Prostate gland (tissue), 2 donors: ENCODE results near the gene NR1D2. TPM values are rescaled to one million over a fixed set of nuclear protein-coding genes. Genes with fewer than 3 reads are reported as not detected.
"Not testable (repeated sequence)": the region's sequence is repeated elsewhere in the genome, so short reads cannot be mapped to it uniquely, and the experiment has no call there.

ENCODE experiments used
- DNase-seq: peaks from one replicate; pipeline ENCODE4 v3.0.0-alpha.2; 2019; ENCODE audit warnings: low spot score
- H3K27ac ChIP-seq, 2 donors: fragments of 200-600 bp; sonication (generic); 2 replicates each; pipeline ENCODE4 v1.5.1; 2017 to 2019
- H3K27me3 ChIP-seq: fragments of 200-600 bp; sonication (generic); replicated peaks from 2 replicates; pipeline ENCODE4 v1.5.1; 2019; ENCODE audit not compliant: insufficient read depth
- H3K36me3 ChIP-seq, 2 donors: fragments of 200-600 bp; sonication (generic); 1 replicate in 1 of 2; 2 replicates in 1 of 2; pipeline versions ENCODE4 v1.5.1 to v1.8.1; 2017 to 2019
- H3K4me1 ChIP-seq: fragments of 200-600 bp; sonication (generic); replicated peaks from 2 replicates; pipeline ENCODE4 v1.5.1; 2019
- H3K4me3 ChIP-seq, 2 donors: fragments of 200-600 bp; sonication (generic); 2 replicates each; pipeline ENCODE4 v1.5.1; 2017 to 2019
- H3K9me3 ChIP-seq: fragments of 200-600 bp; sonication (generic); 2 replicates; pipeline ENCODE4 v1.5.1; 2017
- POLR2A ChIP-seq: fragments of 450-650 bp; IDR thresholded peaks from one replicate; pipeline ENCODE4 v1.6.1; 2016; ENCODE audit warnings: antibody characterized with exemption, mild to moderate bottlenecking
- POLR2AphosphoS5 ChIP-seq: sonication (generic); formaldehyde crosslinking; IDR thresholded peaks from one replicate; pipeline ENCODE4 v1.6.1; 2017; ENCODE audit warnings: antibody characterized with exemption
- WGBS: methylation state at CpG from one replicate; pipeline ENCODE4 v1.1.5; 2018; 5-methylcytosine and 5-hydroxymethylcytosine counted together
- intact Hi-C: fragments of 100-400 bp; cut with DNase I; formaldehyde crosslinking; loops from one replicate; pipeline ENCODE4 v1.14.2; 2022
- total RNA-seq, 2 donors: library from RNA; depleted of rRNA; stranded (reverse); fragments of >200 nt; gene quantifications; one replicate each; pipeline ENCODE4 v1.1.0, GENCODE V29; 2016
- TF ChIP-seq, protein P1 (sequence below), 4 experiments: fragments of 200-600 bp in 2 of 4; fragments of 450-650 bp in 2 of 4; sonication (generic) in 2 of 4; IDR thresholded peaks; 1 replicate in 3 of 4; 2 replicates in 1 of 4; pipeline ENCODE4 v1.5.1; 2016 to 2019; ENCODE audit warnings: antibody characterized with exemption in 4 of 4, mild to moderate bottlenecking in 2 of 4, moderate library complexity in 2 of 4

NR1D2 gene
- total RNA-seq, 2 donors from 2014 or later: 39.8 to 48.9 TPM

DNA sequence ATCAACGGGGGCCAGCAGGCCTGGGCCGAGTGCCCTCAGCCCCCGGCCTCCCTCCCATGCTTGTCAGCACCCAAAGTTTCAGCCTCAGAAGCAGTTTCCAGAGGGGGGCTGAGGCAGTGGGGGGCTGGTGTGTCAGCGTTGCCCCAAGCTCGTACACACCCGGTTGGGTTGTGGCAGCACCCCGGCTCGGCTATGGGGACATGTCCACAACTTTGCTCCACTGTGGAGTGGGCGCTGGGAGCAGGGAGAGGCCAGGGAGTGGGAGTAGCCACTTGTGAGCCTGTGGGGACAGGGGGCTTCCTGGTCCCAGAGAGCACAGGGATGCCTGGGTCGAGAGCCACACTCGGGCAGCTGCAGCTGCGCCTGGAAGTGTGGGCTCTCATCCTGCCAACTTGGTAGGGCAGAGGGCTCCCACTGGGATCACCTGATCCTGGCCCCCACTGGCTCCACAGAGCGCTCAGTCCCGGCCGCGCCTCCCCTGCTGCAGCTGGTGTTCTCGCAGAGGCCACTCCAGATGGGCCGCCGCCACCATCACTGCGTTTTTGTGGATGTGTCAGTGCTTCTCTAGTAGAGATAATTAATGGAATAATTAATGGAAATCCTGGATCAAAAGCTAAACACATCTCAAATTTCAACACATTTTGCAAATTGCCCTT lies 75.1 kb downstream of the NR1D2 start:
- no peaks in the 10 kb centered on the region for H3K9me3 ChIP-seq
- intact Hi-C loops: no loop called here
- no peak overlapping the region for H3K27ac ChIP-seq
- no peaks in the 10 kb centered on the region for H3K4me1 ChIP-seq
- no peaks in the 10 kb centered on the region for H3K36me3 ChIP-seq
- DNase-seq: no peak
- no peak overlapping the region for H3K4me3 ChIP-seq
- 94% methylated on average over 15 of the region's 20 CpGs for WGBS
- no peaks in the 10 kb centered on the region for H3K27me3 ChIP-seq
- TF ChIP-seq POLR2A (no peak), POLR2AphosphoS5 (no peak)
- TF ChIP-seq, protein P1, sequence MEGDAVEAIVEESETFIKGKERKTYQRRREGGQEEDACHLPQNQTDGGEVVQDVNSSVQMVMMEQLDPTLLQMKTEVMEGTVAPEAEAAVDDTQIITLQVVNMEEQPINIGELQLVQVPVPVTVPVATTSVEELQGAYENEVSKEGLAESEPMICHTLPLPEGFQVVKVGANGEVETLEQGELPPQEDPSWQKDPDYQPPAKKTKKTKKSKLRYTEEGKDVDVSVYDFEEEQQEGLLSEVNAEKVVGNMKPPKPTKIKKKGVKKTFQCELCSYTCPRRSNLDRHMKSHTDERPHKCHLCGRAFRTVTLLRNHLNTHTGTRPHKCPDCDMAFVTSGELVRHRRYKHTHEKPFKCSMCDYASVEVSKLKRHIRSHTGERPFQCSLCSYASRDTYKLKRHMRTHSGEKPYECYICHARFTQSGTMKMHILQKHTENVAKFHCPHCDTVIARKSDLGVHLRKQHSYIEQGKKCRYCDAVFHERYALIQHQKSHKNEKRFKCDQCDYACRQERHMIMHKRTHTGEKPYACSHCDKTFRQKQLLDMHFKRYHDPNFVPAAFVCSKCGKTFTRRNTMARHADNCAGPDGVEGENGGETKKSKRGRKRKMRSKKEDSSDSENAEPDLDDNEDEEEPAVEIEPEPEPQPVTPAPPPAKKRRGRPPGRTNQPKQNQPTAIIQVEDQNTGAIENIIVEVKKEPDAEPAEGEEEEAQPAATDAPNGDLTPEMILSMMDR (IDR thresholded peaks at IDR 0.05): no peak

DNA sequence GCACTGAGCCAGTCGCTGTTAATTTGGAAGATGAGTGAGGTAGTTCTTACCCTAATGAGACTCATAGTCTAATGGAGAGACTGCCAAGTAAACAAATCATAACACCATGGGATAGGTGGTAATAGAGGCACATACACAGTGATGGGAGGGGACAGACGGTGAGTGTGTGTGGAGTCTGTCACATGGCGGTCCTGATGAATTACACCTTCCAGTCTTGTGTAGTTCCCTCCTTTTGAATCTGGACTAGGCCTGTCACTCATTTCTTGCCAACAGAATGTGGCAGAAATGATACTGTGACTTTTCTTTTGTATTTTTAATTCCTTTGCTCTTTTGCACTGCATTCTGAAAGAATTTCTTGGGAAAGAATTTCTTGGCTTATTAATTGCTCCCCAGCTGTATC lies 78.1 kb downstream of the NR1D2 start:
- intact Hi-C loops: no loop called here
- no peak for DNase-seq
- Histone ChIP-seq H3K27me3 (no peaks in the 10 kb centered on the region), H3K4me3 (no peak overlapping the region), H3K9me3 (no peaks in the 10 kb centered on the region), H3K4me1 (no peaks in the 10 kb centered on the region), H3K36me3 (no peaks in the 10 kb centered on the region), H3K27ac (no peak overlapping the region)
- 86% methylated on average over 3 of the region's 3 CpGs for WGBS
- TF ChIP-seq POLR2AphosphoS5 (no peak), POLR2A (no peak)
- TF ChIP-seq, protein P1 (IDR thresholded peaks at IDR 0.05): no peak

DNA sequence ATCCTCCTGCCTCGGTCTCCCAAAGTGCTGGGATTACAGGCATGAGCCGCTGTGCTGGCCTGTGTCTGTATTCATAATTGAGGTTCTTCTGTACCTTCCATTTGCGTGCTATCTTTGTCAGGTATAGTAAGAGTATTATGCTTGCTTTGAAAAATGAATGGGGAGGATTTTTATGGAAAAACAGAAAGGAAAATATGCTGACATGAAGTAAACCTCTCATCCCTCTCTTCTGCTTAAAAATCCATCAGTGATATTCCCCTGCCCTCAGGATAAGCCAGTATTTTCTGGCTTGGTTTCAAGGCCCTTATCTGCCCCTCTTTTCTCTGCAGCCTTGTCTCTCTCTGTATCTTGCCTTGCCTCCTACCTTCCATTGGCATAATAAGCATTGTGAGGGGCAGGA lies 80.7 kb downstream of the NR1D2 start:
- Histone ChIP-seq H3K4me1 (no peaks in the 10 kb centered on the region), H3K36me3 (no peaks in the 10 kb centered on the region), H3K27ac (no peak overlapping the region), H3K9me3 (no peaks in the 10 kb centered on the region), H3K27me3 (no peaks in the 10 kb centered on the region), H3K4me3 (no peak overlapping the region)
- intact Hi-C loops: no loop called here
- no peak for DNase-seq
- TF ChIP-seq, protein P1 (IDR thresholded peaks at IDR 0.05): no peak
- TF ChIP-seq POLR2A (no peak), POLR2AphosphoS5 (no peak)
- 96% methylated on average over 3 of the region's 3 CpGs for WGBS

DNA sequence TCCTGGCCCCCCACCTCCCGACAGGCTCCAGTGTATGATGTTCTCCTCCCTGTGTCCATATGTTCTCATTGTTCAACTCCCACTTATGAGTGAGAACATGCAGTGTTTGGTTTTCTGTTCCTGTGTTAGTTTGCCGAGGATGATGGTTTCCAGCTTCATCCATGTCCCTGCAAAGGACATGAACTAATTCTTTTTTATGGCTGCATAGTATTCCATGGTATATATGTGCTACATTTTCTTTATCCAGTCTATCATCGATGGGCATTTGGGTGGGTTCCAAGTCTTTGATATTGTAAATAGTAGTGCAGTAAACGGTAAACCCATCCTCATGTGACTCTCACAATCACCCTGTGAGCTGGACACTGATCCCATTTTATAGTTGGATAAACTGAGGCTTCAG lies 81.6 kb downstream of the NR1D2 start:
- WGBS: 97% methylated on average over 4 of the region's 4 CpGs
- intact Hi-C loops, H3K27ac ChIP-seq, DNase-seq, H3K9me3 ChIP-seq, H3K36me3 ChIP-seq, H3K4me3 ChIP-seq, H3K27me3 ChIP-seq, H3K4me1 ChIP-seq: not testable (repeated sequence)

DNA sequence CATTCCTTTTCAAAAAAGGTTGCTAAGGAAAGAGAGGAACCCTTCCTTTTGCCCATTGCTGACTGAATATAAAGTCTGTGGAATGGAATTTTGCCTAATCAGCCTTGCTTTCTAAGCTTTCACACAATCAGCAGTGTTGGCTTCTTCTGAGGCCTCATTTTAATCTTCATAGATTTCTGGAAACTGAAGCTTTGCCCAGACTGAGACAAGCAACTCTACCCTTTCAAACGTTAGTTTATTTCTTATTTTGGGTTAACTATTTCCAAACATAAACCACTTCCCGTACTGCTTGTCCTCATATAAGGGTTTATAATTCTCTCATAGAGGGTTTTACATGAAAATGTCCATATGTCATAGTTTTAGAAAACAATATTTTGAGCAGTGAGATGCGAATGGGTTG lies 82.9 kb downstream of the NR1D2 start:
- intact Hi-C loops: no loop called here
- Histone ChIP-seq H3K36me3 (no peaks in the 10 kb centered on the region), H3K4me1 (no peaks in the 10 kb centered on the region), H3K4me3 (no peak overlapping the region), H3K27ac (no peak overlapping the region), H3K9me3 (no peaks in the 10 kb centered on the region), H3K27me3 (no peaks in the 10 kb centered on the region)
- no peak for DNase-seq
- 59% methylated on average over 3 of the region's 3 CpGs for WGBS
- no peak for TF ChIP-seq POLR2A

Other genes starting within 250 kb of the NR1D2 start
- gene UBE2E1, start 139.3 kb upstream of the NR1D2 start, total RNA-seq: 10 to 100 TPM; 77.8 to 92.1 TPM
- gene NKIRAS1, start 28.3 kb upstream of the NR1D2 start, total RNA-seq: 10 to 100 TPM in 1 of 2 donors, 1 to 10 TPM in 1; 9.4 to 19.9 TPM
- gene RPL15, start 28.2 kb upstream of the NR1D2 start, total RNA-seq: 1,000 to 10,000 TPM; 2,124 to 2,276 TPM